Ishikawa (cell line): Measurements from ENCODE around the gene FGGY.

ENCODE experiments used
- CEBPB ChIP-seq: IDR thresholded peaks from 2 replicates; pipeline ENCODE4 v1.6.1; 2012
- EP300 ChIP-seq: IDR thresholded peaks from 2 replicates; pipeline ENCODE4 v1.6.1; 2012; ENCODE audit warnings: borderline replicate concordance
- FOXM1 ChIP-seq: IDR thresholded peaks from 2 replicates; pipeline ENCODE4 v1.6.1; 2012; ENCODE audit warnings: low read depth, borderline replicate concordance
- REST ChIP-seq: IDR thresholded peaks from 2 replicates; pipeline ENCODE4 v1.6.1; 2012; ENCODE audit warnings: low read depth, mild to moderate bottlenecking
- TCF12 ChIP-seq: IDR thresholded peaks from 2 replicates; pipeline ENCODE4 v1.6.1; 2012; ENCODE audit warnings: low read depth
- ZBTB7A ChIP-seq: IDR thresholded peaks from 2 replicates; pipeline ENCODE4 v1.6.1; 2012; ENCODE audit warnings: low read depth
- TF ChIP-seq, protein P1 (sequence below): IDR thresholded peaks from 2 replicates; pipeline ENCODE4 v1.6.1; 2012
- TF ChIP-seq, protein P2 (sequence below): IDR thresholded peaks from 2 replicates; pipeline ENCODE4 v1.6.1; 2012

GRCh38 chr1:59368008-59368670 lies 71.2 kb downstream of the FGGY start:
- TF ChIP-seq EP300 (no peak), FOXM1 (no peak), ZBTB7A (no peak), TCF12 (no peak), CEBPB (no peak), REST (no peak)
- TF ChIP-seq, protein P1, sequence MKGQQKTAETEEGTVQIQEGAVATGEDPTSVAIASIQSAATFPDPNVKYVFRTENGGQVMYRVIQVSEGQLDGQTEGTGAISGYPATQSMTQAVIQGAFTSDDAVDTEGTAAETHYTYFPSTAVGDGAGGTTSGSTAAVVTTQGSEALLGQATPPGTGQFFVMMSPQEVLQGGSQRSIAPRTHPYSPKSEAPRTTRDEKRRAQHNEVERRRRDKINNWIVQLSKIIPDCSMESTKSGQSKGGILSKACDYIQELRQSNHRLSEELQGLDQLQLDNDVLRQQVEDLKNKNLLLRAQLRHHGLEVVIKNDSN, result no peak
- TF ChIP-seq, protein P2, sequence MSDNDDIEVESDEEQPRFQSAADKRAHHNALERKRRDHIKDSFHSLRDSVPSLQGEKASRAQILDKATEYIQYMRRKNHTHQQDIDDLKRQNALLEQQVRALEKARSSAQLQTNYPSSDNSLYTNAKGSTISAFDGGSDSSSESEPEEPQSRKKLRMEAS, result no peak
